ENCODE results near the gene CERS6. TPM values are rescaled to one million over a fixed set of nuclear protein-coding genes. Genes with fewer than 3 reads are reported as not detected.

CERS6 gene
- total and polyA plus RNA-seq, 2 of the 8 experiments (the other 6 are each of a cell fraction or from before 2014, with no cell fraction given), result 6.8 to 28.2 TPM

- peaks cover 0 to 5% (median 0%) of the 10 kb centered on the region in 4 experiments; a peak in 3 of 7 replicates for H3K4me1 ChIP-seq (replicated peaks in 1 of 4; ENCODE audit: control insufficient read depth in 3 of 4, insufficient read depth in 4 of 4, low read length in 3 of 4)
- no peak overlapping the region for H2AFZ ChIP-seq (ENCODE audit: low read length)
- CTCF ChIA-PET (ENCODE audit: partially characterized antibody), result interaction anchor here (0.6 kb wide), 1 partner anchor 166 kb away, joined by 3 read pairs; no protein-coding TSS in a partner anchor
- FAIRE-seq (no peak), DNase-seq (ENCODE audit: low read depth in 1 of 2, low spot score in 2 of 2) (no peak)
- WGBS, 2 experiments (ENCODE audit: extremely low coverage in 1 of 2, insufficient coverage in 1 of 2, insufficient read length in 1 of 2, insufficient replicate concordance in 2 of 2, low coverage in 1 of 2, low lambda C conversion rate in 2 of 2, missing lambda C conversion rate in 1 of 2), result 100% methylated on average over 1 of the region's 1 CpG; no CpG with 5 or more reads in 1 of the 2 experiments
- no peaks in the 10 kb centered on the region for H3K36me3 ChIP-seq (ENCODE audit: control insufficient read depth in 2 of 4, insufficient read depth in 4 of 4, low read length in 3 of 4)
- H2BK15ac ChIP-seq (ENCODE audit: low read length), result no peak overlapping the region
- POLR2A ChIA-PET (ENCODE audit: partially characterized antibody), result interaction anchor here (1.6 kb wide), 1 partner anchor 11 kb away, joined by 3 read pairs; no protein-coding TSS in a partner anchor
- no peak overlapping the region for H3K56ac ChIP-seq (replicated peaks; ENCODE audit: insufficient read length, low read depth, low read length)
- H3K23ac ChIP-seq (ENCODE audit: insufficient read length), result no peak overlapping the region
- no peak overlapping the region for H3K9ac ChIP-seq (replicated peaks in 1 of 4; ENCODE audit: extremely low read depth in 1 of 4, low read depth in 3 of 4, low read length in 3 of 4)
- H3K4me3 ChIP-seq (ENCODE audit: extremely low read depth in 1 of 4, insufficient read depth in 2 of 4, low read depth in 3 of 4, low read length in 4 of 4), result no peak overlapping the region
- no peak overlapping the region for H3K18ac ChIP-seq (ENCODE audit: extremely low read depth, low read length)
- no peaks in the 10 kb centered on the region for H3K9me3 ChIP-seq (ENCODE audit: insufficient read depth in 2 of 2, low read depth in 1 of 2, low read length in 1 of 2)
- H3K4me2 ChIP-seq (ENCODE audit: insufficient read depth in 1 of 2, low read depth in 2 of 2, low read length in 2 of 2), result no peak overlapping the region
- no peak overlapping the region for H3K14ac ChIP-seq (ENCODE audit: insufficient read length)
- no peak overlapping the region for H3K4ac ChIP-seq (replicated peaks; ENCODE audit: insufficient read length, low read depth, low read length)
- no peaks in the 10 kb centered on the region; the same call in 1 of the 2 replicates for H3K79me1 ChIP-seq (ENCODE audit: low read depth, low read length)
- no peak overlapping the region for H2BK12ac ChIP-seq (ENCODE audit: low read depth, low read length)
- H4K91ac ChIP-seq (replicated peaks; ENCODE audit: insufficient read length, low read length), result no peak overlapping the region
- H4K8ac ChIP-seq (ENCODE audit: extremely low read depth, insufficient read depth, low read length), result no peak overlapping the region
- no peak overlapping the region for H3K27ac ChIP-seq (ENCODE audit: low read depth, low read length)
- H2BK20ac ChIP-seq (ENCODE audit: low read length), result no peak overlapping the region
- H3K23me2 ChIP-seq (ENCODE audit: low read depth, low read length), result no peaks in the 10 kb centered on the region
- no peak overlapping the region for H2BK5ac ChIP-seq (ENCODE audit: low read depth, low read length)
- no peaks in the 10 kb centered on the region for H3K79me2 ChIP-seq (ENCODE audit: control insufficient read depth in 1 of 2, insufficient read depth in 2 of 2, low read length in 2 of 2)
- no peaks in the 10 kb centered on the region for H4K20me1 ChIP-seq (replicated peaks in 1 of 2; ENCODE audit: control insufficient read depth in 1 of 2, insufficient read depth in 2 of 2, low read length in 2 of 2)
- no peaks in the 10 kb centered on the region for H3K27me3 ChIP-seq (replicated peaks in 1 of 4; ENCODE audit: control insufficient read depth in 3 of 4, extremely low read depth in 1 of 4, insufficient read depth in 3 of 4, low read length in 3 of 4)
- TF ChIP-seq CBX8 (IDR thresholded peaks at IDR 0.05; ENCODE audit: borderline replicate concordance, low read depth, low read length) (no peak), ATF2 (IDR thresholded peaks at IDR 0.05; ENCODE audit: low read length) (no peak), TBP (IDR thresholded peaks at IDR 0.05; ENCODE audit: low read depth, low read length) (no peak)
- H2AK5ac ChIP-seq (ENCODE audit: low read depth, low read length), result no peak overlapping the region
- H2BK120ac ChIP-seq (replicated peaks; ENCODE audit: low read depth, low read length), result no peak overlapping the region
- no peak overlapping the region for H4K5ac ChIP-seq (ENCODE audit: insufficient read length, low read depth, low read length)
Observed at GRCh38 chr2:168683996-168684395, 227.9 kb downstream of the CERS6 start.
